T-cell (primary cell): Measurements from ENCODE around the gene IFT52. TPM values are rescaled to one million over a fixed set of nuclear protein-coding genes. Genes with fewer than 3 reads are reported as not detected.
"Not testable (repeated sequence)": the region's sequence is repeated elsewhere in the genome, so short reads cannot be mapped to it uniquely, and the experiment has no call there.

Source experiments
- ATAC-seq, 4 experiments: fragments of 200-7000 bp in 3 of 4; fragments of 150-1000 bp in 1 of 4; cut with Tn5 transposase; replicated peaks in 1 of 4; 1 replicate in 3 of 4; 2 replicates in 1 of 4; pipeline ENCODE4 v1.10.0; 2021; ENCODE audit warnings: moderate library complexity in 3 of 4, mild to moderate bottlenecking in 2 of 4, moderate number of reproducible peaks in 1 of 4
- CTCF ChIA-PET, 2 donors: fragments of 300-600 bp; sonication (Branson Sonifier 250); formaldehyde crosslinking; loops; one replicate each; lab custom pipeline; 2022; ENCODE audit warnings: antibody characterized with exemption in 2 of 2; lab: Charles Lee
- POLR2A ChIA-PET, 2 donors: fragments of 300-600 bp; sonication (Branson Sonifier 250); formaldehyde crosslinking; loops; one replicate each; lab custom pipeline; 2022; ENCODE audit warnings: antibody characterized with exemption in 2 of 2; lab: Charles Lee
- DNase-seq, 35 experiments: peaks; one replicate each; pipeline versions ENCODE4 v3.0.0 to v3.0.0-alpha.2; 2013 to 2023
- H3K27ac ChIP-seq: one replicate; pipeline ENCODE4 v1.5.1; 2013; ENCODE audit warnings: low read length
- H3K27me3 ChIP-seq, 2 experiments: replicated peaks in 1 of 2; 1 replicate in 1 of 2; 2 replicates in 1 of 2; pipeline versions ENCODE4 v1.6.1 to v1.7.0; 2013; ENCODE audit warnings: low read length in 1 of 2, mixed read lengths in 1 of 2; ENCODE audit not compliant: control insufficient read depth in 2 of 2, insufficient read depth in 2 of 2; ENCODE audit errors: extremely low read depth in 1 of 2
- H3K36me3 ChIP-seq, 2 donors: 1 replicate in 1 of 2; 2 replicates in 1 of 2; pipeline versions ENCODE4 v1.6.1 to v1.7.0; 2013; ENCODE audit warnings: low read length in 1 of 2; ENCODE audit not compliant: control insufficient read depth in 2 of 2, insufficient read depth in 1 of 2; ENCODE audit errors: extremely low read depth in 1 of 2
- H3K4me1 ChIP-seq, 2 experiments: 1 replicate in 1 of 2; 2 replicates in 1 of 2; pipeline versions ENCODE4 v1.6.1 to v1.7.0; 2013; ENCODE audit warnings: low read length in 2 of 2, mixed read lengths in 1 of 2; ENCODE audit not compliant: insufficient read depth in 2 of 2, control insufficient read depth in 1 of 2; ENCODE audit errors: extremely low read depth in 1 of 2
- H3K4me3 ChIP-seq, 2 donors: 1 replicate in 1 of 2; 2 replicates in 1 of 2; pipeline versions ENCODE4 v1.5.1 to v1.7.0; 2013; ENCODE audit warnings: mild to moderate bottlenecking in 2 of 2, low read length in 1 of 2, moderate library complexity in 1 of 2; ENCODE audit not compliant: control insufficient read depth in 1 of 2; ENCODE audit errors: extremely low read depth in 1 of 2
- H3K9me3 ChIP-seq: 2 replicates; pipeline ENCODE4 v1.7.0; 2013
- H3K27ac Mint-ChIP-seq, 2 donors: one replicate each; pipeline ENCODE4 v1.8.0; 2020 to 2021; ENCODE audit warnings: mild to moderate bottlenecking in 2 of 2, mixed read lengths in 2 of 2
- H3K27me3 Mint-ChIP-seq, 2 donors: one replicate each; pipeline ENCODE4 v1.8.0; 2021 to 2022; ENCODE audit warnings: mixed read lengths in 2 of 2
- H3K36me3 Mint-ChIP-seq: one replicate; pipeline ENCODE4 v1.8.0; 2021; ENCODE audit warnings: mixed read lengths
- H3K4me1 Mint-ChIP-seq, 3 donors: one replicate each; pipeline ENCODE4 v1.8.0; 2020 to 2022; ENCODE audit warnings: mixed read lengths in 3 of 3, mild to moderate bottlenecking in 1 of 3
- H3K4me3 Mint-ChIP-seq, 3 donors: one replicate each; pipeline ENCODE4 v1.8.0; 2020 to 2022; ENCODE audit warnings: mild to moderate bottlenecking in 3 of 3, mixed read lengths in 3 of 3, moderate library complexity in 3 of 3
- H3K9me3 Mint-ChIP-seq, 3 donors: one replicate each; pipeline ENCODE4 v1.8.0; 2020 to 2022; ENCODE audit warnings: mixed read lengths in 3 of 3
- WGBS: methylation state at CpG from one replicate; pipeline ENCODE4 v1.1.5; 2013; ENCODE audit warnings: missing lambda C conversion rate; ENCODE audit not compliant: insufficient coverage; 5-methylcytosine and 5-hydroxymethylcytosine counted together
- total RNA-seq, 35 experiments: library from RNA in 6 of 35; stranded (reverse) in 6 of 35; fragments of 120-200 nt in 1 of 35; gene quantifications; one replicate each; pipeline versions ENCODE4 v1.2.1 to v1.2.4 and lab custom pipeline; 2013 to 2026

The IFT52 gene
- total RNA-seq, 5 donors from 2014 or later (not counting 1 experiment from before 2014, with no cell fraction given): 11.4 to 16.0 (median 13.9) TPM

DNA sequence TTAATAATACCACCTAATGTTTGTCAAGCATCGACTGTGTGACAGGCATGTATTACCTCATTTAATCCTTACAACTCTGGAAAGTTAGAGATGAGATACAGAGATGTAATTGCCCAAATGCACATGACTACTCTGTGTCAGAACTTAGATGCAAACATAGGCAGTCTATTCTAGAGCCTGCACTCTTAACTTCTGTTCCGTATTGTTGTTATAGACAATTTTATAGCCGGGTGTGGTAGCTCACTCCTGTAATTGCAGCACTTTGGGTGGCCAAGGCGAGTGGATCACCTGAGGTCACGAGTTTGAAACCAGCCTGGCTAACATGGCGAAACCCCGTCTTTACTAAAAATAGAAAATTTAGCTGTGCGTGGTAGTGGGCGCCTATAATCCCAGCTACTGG, 15.0 kb downstream of the IFT52 start:
- DNase-seq (no peak), ATAC-seq (no peak)
- CTCF ChIA-PET: no interaction called here
- Histone ChIP-seq H3K36me3 (peaks cover 0 to 16% of the 10 kb centered on the region in 2 donors), H3K27ac (no peak overlapping the region), H3K9me3 (no peaks in the 10 kb centered on the region), H3K4me1 (no peaks in the 10 kb centered on the region), H3K4me3 (no peak overlapping the region), H3K27me3 (no peaks in the 10 kb centered on the region)
- 100% methylated on average over 2 of the region's 9 CpGs for WGBS
- no peak overlapping the region for H3K27ac Mint-ChIP-seq
- no peaks in the 10 kb centered on the region for H3K9me3 Mint-ChIP-seq
- H3K4me1 Mint-ChIP-seq: no peaks in the 10 kb centered on the region
- POLR2A ChIA-PET: interaction anchor here in 1 of 2 donors (0.6 kb wide), 1 partner anchor 55 kb away, joined by 8 read pairs; no protein-coding TSS in a partner anchor
- H3K4me3 Mint-ChIP-seq: no peak overlapping the region
- H3K36me3 Mint-ChIP-seq: peaks cover 24% of the 10 kb centered on the region
- H3K27me3 Mint-ChIP-seq: no peaks in the 10 kb centered on the region

DNA sequence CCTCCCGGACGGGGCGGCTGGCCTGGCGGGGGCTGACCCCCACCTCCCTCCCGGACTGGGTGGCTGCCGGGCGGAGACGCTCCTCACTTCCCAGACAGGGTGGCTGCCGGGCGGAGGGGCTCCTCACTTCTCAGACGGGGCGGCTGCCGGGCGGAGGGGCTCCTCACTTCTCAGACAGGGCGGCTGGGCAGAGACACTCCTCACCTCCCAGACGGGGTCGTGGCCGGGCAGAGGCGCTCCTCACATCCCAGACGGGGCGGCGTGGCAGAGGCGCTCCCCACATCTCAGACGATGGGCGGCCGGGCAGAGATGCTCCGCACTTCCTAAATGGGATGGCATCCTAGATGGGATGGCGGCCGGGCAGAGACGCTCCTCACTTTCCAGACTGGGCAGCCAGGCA, 16.5 kb downstream of the IFT52 start:
- H3K4me1 ChIP-seq, H3K9me3 Mint-ChIP-seq, H3K9me3 ChIP-seq, CTCF ChIA-PET, H3K27me3 Mint-ChIP-seq, H3K4me3 Mint-ChIP-seq, H3K27me3 ChIP-seq, H3K4me3 ChIP-seq, ATAC-seq, DNase-seq, H3K27ac ChIP-seq, POLR2A ChIA-PET, H3K4me1 Mint-ChIP-seq, H3K27ac Mint-ChIP-seq: not testable (repeated sequence)
- peaks cover 0 to 16% of the 10 kb centered on the region in 2 donors for H3K36me3 ChIP-seq
- WGBS: 96% methylated on average over 12 of the region's 30 CpGs
- peaks cover 26% of the 10 kb centered on the region for H3K36me3 Mint-ChIP-seq

DNA sequence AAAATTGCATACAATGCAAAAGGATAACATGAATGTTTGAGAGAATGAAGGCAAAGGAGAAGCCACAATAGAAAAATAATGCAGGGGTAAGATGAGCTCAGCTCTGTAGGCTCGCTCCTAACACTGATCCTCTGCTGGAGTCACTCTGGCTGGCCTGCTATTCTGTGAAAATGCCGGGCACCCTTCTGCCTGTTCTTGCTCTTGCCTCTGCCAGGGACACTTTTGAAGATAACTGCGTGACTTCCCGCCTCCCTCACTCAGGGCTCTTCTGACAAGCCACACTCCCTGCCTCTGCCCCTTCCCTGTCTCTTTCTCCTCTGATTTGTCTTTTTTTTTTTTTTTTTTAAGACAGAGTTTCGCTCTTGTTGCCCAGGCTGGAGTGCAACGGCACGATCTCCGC, 40.9 kb downstream of the IFT52 start:
- Mint-ChIP-seq H3K27ac (no peak overlapping the region), H3K4me1 (no peaks in the 10 kb centered on the region), H3K4me3 (no peak overlapping the region), H3K27me3 (no peaks in the 10 kb centered on the region), H3K36me3 (peaks cover 42% of the 10 kb centered on the region), H3K9me3 (no peaks in the 10 kb centered on the region)
- Histone ChIP-seq H3K27ac (no peak overlapping the region), H3K4me1 (no peaks in the 10 kb centered on the region), H3K4me3 (no peak overlapping the region), H3K27me3 (no peaks in the 10 kb centered on the region), H3K9me3 (no peaks in the 10 kb centered on the region), H3K36me3 (peaks cover 0 to 16% of the 10 kb centered on the region in 2 donors)
- POLR2A ChIA-PET: no interaction called here
- CTCF ChIA-PET: no interaction called here
- DNase-seq: no peak
- 100% methylated on average over 1 of the region's 8 CpGs for WGBS
- ATAC-seq: no peak

DNA sequence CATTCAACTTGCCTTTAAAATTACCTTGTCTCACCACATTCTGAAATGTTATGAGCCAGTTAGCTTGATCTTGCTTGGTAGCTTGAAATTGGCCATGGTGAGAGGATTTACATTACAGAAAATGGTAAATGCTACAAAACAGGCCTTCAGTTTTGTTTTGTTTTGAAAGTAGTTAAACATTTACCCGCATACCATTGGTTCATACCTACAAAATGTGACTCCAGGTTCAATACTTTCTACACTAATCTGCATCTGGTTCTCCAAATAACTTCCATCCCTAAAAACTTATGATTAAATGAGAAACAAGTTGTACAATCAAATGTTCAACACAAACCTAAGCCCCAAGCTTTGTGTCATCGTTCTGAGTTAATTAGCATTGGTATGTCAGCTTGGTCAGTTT, 45.7 kb downstream of the IFT52 start:
- Mint-ChIP-seq H3K4me1 (no peaks in the 10 kb centered on the region), H3K9me3 (no peaks in the 10 kb centered on the region), H3K36me3 (peaks cover 36% of the 10 kb centered on the region), H3K27me3 (no peaks in the 10 kb centered on the region), H3K27ac (no peak overlapping the region), H3K4me3 (no peak overlapping the region)
- Histone ChIP-seq H3K27ac (no peak overlapping the region), H3K9me3 (no peaks in the 10 kb centered on the region), H3K4me1 (no peaks in the 10 kb centered on the region), H3K4me3 (no peak overlapping the region), H3K27me3 (no peaks in the 10 kb centered on the region), H3K36me3 (peaks cover 10 to 30% of the 10 kb centered on the region in 2 donors)
- no peak for ATAC-seq
- ChIA-PET CTCF (interaction anchor here (0.5 to 0.7 kb wide), 3 partner anchors 11 to 50 kb away, joined by 3 to 9 read pairs (median 5); no protein-coding TSS in a partner anchor), POLR2A (interaction anchor here in 1 of 2 donors (0.6 kb wide), 1 partner anchor 32 kb away, joined by 4 read pairs; no protein-coding TSS in a partner anchor)
- 92% methylated on average over 2 of the region's 2 CpGs for WGBS
- no peak for DNase-seq

DNA sequence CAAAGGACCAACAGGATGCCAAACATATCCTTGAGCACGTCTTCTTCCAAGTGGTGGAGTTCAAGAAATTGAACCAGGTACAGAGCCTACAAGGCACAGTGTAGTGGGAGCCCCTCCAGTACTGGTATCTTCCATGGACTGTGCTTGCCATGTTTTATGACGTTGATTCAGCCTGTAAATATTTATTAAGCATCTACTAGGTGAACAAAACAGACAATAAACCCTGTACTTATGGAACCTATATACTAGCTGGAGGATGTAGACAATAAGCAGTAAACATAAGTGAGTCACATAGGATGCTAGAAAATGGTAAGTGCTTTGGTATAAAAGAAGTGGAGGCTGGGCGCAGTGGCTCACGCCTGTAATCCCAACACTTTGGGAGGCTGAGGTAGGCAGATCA, 51.8 kb downstream of the IFT52 start:
- Histone ChIP-seq H3K9me3 (no peaks in the 10 kb centered on the region), H3K27ac (no peak overlapping the region), H3K4me3 (no peak overlapping the region), H3K4me1 (no peaks in the 10 kb centered on the region), H3K27me3 (no peaks in the 10 kb centered on the region), H3K36me3 (peaks cover 13 to 27% of the 10 kb centered on the region in 2 donors)
- Mint-ChIP-seq H3K4me1 (no peaks in the 10 kb centered on the region), H3K27me3 (no peaks in the 10 kb centered on the region), H3K27ac (no peak overlapping the region), H3K36me3 (peaks cover 34% of the 10 kb centered on the region), H3K4me3 (no peak overlapping the region), H3K9me3 (no peaks in the 10 kb centered on the region)
- CTCF ChIA-PET: no interaction called here
- ATAC-seq: no peak
- POLR2A ChIA-PET: interaction anchor here in 1 of 2 donors (0.6 kb wide), 1 partner anchor 611 kb away, joined by 5 read pairs; no protein-coding TSS in a partner anchor
- no CpG with 5 or more reads among the region's 4 CpGs for WGBS
- no peak for DNase-seq

DNA sequence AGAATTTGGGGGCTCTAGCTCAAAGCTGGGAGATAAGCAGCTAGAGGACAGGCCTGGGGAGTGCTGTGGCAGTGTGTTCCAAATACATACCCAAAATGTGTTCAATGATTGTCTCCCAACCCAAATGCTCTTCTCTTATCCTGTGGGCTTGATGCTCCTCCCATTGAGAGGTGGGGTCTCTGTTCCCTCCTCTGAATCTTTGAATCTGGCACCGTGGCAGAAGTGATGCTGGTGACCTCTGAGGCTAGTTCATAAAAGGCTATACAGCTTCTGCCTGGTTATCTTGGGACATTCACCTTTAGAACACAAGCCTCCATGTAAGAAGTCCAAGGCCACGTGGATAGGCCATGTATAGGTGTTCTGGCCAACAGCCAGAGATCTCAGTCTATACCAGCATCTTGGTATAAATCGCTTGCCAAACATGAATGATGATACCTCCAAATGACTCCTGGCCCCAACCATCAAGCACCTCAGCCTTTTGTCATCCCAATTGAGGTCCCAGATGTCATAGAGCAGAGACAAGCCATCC, 60.3 kb downstream of the IFT52 start:
- POLR2A ChIA-PET: no interaction called here
- H3K27ac Mint-ChIP-seq: no peak overlapping the region
- H3K4me1 Mint-ChIP-seq: no peaks in the 10 kb centered on the region
- WGBS: 100% methylated on average over 1 of the region's 3 CpGs
- Histone ChIP-seq H3K4me3 (no peak overlapping the region), H3K9me3 (no peaks in the 10 kb centered on the region), H3K27ac (no peak overlapping the region), H3K36me3 (peaks cover 4 to 5% of the 10 kb centered on the region in 2 donors), H3K4me1 (no peaks in the 10 kb centered on the region), H3K27me3 (no peaks in the 10 kb centered on the region)
- no peak overlapping the region for H3K4me3 Mint-ChIP-seq
- H3K27me3 Mint-ChIP-seq: no peaks in the 10 kb centered on the region
- H3K9me3 Mint-ChIP-seq: no peaks in the 10 kb centered on the region
- peaks cover 12% of the 10 kb centered on the region for H3K36me3 Mint-ChIP-seq
- ATAC-seq: no peak
- CTCF ChIA-PET: no interaction called here
- DNase-seq: no peak
